ENCODE data around the gene MALRD1. TPM values are rescaled to one million over a fixed set of nuclear protein-coding genes. Genes with fewer than 3 reads are reported as not detected.

Gene MALRD1
- total RNA-seq, 2 donors from 2014 or later, result 0.27 to 0.40 TPM

DNA sequence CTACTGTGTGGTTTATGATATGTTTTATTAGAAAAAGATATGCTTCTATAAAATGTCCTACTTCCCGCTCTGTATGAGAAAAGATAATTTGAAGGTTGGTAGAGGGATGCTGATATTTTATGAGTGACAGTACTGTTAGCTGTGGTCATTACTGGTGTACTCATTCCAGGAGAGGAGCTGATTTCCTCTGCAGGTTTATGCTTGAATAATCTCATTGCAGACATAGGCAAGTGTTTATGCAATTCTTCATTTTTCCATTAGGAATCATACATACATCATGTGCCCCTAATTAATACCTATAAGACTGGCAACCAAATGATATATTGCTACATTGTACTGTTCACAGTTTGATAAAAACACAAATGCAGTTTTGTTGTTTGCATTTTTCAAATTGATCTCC is 269.4 kb downstream of the MALRD1 start:
- H3K36me3 ChIP-seq, result no peaks in the 10 kb centered on the region
- intact Hi-C loops (cut with DNase I), result no loop called here
- TF ChIP-seq, protein P1, sequence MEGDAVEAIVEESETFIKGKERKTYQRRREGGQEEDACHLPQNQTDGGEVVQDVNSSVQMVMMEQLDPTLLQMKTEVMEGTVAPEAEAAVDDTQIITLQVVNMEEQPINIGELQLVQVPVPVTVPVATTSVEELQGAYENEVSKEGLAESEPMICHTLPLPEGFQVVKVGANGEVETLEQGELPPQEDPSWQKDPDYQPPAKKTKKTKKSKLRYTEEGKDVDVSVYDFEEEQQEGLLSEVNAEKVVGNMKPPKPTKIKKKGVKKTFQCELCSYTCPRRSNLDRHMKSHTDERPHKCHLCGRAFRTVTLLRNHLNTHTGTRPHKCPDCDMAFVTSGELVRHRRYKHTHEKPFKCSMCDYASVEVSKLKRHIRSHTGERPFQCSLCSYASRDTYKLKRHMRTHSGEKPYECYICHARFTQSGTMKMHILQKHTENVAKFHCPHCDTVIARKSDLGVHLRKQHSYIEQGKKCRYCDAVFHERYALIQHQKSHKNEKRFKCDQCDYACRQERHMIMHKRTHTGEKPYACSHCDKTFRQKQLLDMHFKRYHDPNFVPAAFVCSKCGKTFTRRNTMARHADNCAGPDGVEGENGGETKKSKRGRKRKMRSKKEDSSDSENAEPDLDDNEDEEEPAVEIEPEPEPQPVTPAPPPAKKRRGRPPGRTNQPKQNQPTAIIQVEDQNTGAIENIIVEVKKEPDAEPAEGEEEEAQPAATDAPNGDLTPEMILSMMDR (IDR thresholded peaks at IDR 0.05), result no peak
- H3K27ac ChIP-seq, result no peak overlapping the region
- no peaks in the 10 kb centered on the region for H3K4me1 ChIP-seq
- no peaks in the 10 kb centered on the region for H3K27me3 ChIP-seq
- no peak for DNase-seq
- H3K4me3 ChIP-seq, result no peak overlapping the region
- no peaks in the 10 kb centered on the region for H3K9me3 ChIP-seq
- no peak overlapping the region for H3K9ac ChIP-seq (ENCODE audit: low read depth in 2 of 2, low read length in 2 of 2)

DNA sequence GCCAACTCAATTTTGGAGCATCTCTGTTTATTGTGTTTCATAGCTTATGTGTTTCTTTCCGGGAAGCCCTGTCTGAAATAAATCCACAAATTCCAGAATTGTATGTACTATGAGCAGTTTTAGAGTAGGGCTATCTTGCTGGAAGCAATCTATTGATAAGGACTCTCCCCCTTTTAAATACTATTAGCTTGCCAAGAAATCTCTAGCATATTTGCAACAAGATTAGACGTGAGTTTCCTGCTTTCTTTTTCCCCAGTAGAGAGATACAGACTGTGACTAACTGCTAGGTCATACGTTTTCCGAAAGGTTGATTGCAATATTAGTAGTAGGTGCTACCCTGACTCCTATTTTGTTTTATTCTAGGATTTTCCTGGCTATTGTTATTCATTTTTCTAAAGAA is 277.0 kb downstream of the MALRD1 start:
- H3K9ac ChIP-seq (ENCODE audit: low read depth in 2 of 2, low read length in 2 of 2), result no peak overlapping the region
- H3K4me1 ChIP-seq, result no peaks in the 10 kb centered on the region
- H3K4me3 ChIP-seq, result no peak overlapping the region
- intact Hi-C loops (cut with DNase I), result no loop called here
- DNase-seq, result no peak
- H3K36me3 ChIP-seq, result no peaks in the 10 kb centered on the region
- H3K9me3 ChIP-seq, result no peaks in the 10 kb centered on the region
- TF ChIP-seq, protein P1 (IDR thresholded peaks at IDR 0.05), result no peak
- no peaks in the 10 kb centered on the region for H3K27me3 ChIP-seq
- no peak overlapping the region for H3K27ac ChIP-seq

DNA sequence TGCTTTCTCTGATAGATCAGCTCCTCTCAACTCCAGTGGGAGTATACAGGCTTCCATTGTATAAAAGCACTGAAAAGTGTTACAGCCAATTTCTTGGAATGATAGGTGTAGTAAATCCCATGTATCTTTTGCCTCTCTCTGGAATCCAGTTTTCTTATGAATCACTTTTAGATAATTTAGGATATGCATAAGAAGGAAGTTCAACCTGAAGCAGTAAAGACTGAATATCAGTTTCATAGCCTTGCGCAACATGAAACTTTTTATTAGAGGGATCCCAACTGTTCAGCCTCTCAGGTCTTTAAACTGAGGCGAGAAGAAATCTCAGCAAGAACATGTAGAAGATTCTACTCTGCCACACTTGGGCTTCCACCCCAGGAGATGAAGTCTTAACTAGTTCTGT is 280.0 kb downstream of the MALRD1 start:
- TF ChIP-seq, protein P1 (IDR thresholded peaks at IDR 0.05), result no peak
- no peak for DNase-seq
- H3K9ac ChIP-seq (ENCODE audit: low read depth in 2 of 2, low read length in 2 of 2), result no peak overlapping the region
- H3K9me3 ChIP-seq, result no peaks in the 10 kb centered on the region
- H3K4me3 ChIP-seq, result no peak overlapping the region
- no peak overlapping the region for H3K27ac ChIP-seq
- no peaks in the 10 kb centered on the region for H3K27me3 ChIP-seq
- intact Hi-C loops (cut with DNase I), result no loop called here
- no peaks in the 10 kb centered on the region for H3K36me3 ChIP-seq
- no peaks in the 10 kb centered on the region for H3K4me1 ChIP-seq

DNA sequence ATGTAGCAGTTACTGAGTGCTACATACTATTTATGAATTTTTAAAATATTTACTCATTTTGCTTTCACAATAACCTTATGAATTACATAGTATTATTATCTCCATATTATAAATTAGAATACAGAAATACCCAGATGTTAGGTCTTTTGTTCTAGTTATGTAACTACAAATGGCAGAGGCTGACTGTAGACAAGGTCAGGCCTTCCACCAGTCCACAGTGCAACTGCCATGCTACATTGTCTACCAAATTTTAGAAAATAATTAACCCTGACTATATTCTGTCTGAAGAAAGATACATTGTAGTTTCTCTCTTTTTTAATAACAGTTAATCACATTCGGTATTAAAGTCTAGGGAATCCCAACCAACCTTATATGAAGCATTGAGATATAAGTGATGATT is 280.9 kb downstream of the MALRD1 start:
- H3K9ac ChIP-seq (ENCODE audit: low read depth in 2 of 2, low read length in 2 of 2), result no peak overlapping the region
- no peaks in the 10 kb centered on the region for H3K4me1 ChIP-seq
- H3K36me3 ChIP-seq, result no peaks in the 10 kb centered on the region
- H3K9me3 ChIP-seq, result no peaks in the 10 kb centered on the region
- intact Hi-C loops (cut with DNase I), result no loop called here
- TF ChIP-seq, protein P1 (IDR thresholded peaks at IDR 0.05), result no peak
- no peak for DNase-seq
- H3K27me3 ChIP-seq, result no peaks in the 10 kb centered on the region
- H3K27ac ChIP-seq, result no peak overlapping the region
- H3K4me3 ChIP-seq, result no peak overlapping the region

DNA sequence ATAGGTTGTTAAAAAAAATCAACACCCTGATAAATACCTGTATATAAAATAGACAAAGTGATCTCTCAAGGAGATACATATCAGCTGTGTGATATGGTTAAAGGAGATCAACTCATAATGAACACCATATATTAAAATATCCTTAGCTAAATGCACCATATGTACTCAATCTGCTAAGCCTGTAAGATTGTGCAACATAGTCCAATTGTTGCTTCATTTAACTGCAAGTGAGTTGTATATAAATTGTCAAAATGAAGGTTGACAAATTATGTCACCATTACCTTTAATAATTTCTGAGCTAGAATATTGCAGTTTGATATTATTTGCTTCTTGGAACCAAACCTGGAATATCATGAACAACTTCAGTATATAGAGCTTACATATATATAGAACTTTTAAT is 283.7 kb downstream of the MALRD1 start:
- no peak overlapping the region for H3K4me3 ChIP-seq
- intact Hi-C loops (cut with DNase I), result no loop called here
- no peak overlapping the region for H3K27ac ChIP-seq
- no peaks in the 10 kb centered on the region for H3K9me3 ChIP-seq
- DNase-seq, result no peak
- H3K27me3 ChIP-seq, result no peaks in the 10 kb centered on the region
- H3K36me3 ChIP-seq, result no peaks in the 10 kb centered on the region
- H3K9ac ChIP-seq (ENCODE audit: low read depth in 2 of 2, low read length in 2 of 2), result no peak overlapping the region
- TF ChIP-seq, protein P1 (IDR thresholded peaks at IDR 0.05), result no peak
- H3K4me1 ChIP-seq, result no peaks in the 10 kb centered on the region

DNA sequence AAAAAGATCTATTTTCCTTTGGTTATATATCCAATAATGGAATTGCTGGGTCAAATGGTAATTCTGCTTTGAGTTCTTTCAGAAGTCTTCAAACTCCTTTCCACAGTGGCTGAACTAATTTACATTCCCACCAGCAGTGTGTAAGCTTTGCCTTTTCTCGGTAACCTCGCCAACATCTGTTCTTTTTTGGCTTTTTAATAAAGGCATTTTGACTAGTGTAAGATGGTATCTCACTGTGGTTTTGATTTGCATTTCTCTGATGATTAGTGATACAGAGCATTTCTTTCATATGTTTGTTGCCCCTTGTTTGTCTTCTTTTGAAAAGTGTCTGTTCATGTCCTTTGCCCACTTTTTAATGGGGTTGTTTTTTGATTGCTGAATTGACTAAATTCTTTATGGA is 285.0 kb downstream of the MALRD1 start:
- intact Hi-C loops (cut with DNase I), result no loop called here
- Histone ChIP-seq H3K27ac (no peak overlapping the region), H3K9ac (ENCODE audit: low read depth in 2 of 2, low read length in 2 of 2) (no peak overlapping the region), H3K27me3 (no peaks in the 10 kb centered on the region), H3K36me3 (no peaks in the 10 kb centered on the region), H3K4me3 (no peak overlapping the region), H3K4me1 (no peaks in the 10 kb centered on the region), H3K9me3 (no peaks in the 10 kb centered on the region)
- DNase-seq, result no peak
- TF ChIP-seq, protein P1 (IDR thresholded peaks at IDR 0.05), result no peak

Measured in colonic mucosa (tissue), 4 donors.